H1 (cell line): ENCODE measurements around the gene TMEM163.

ENCODE experiments used
- BCL11A ChIP-seq, 2 experiments: IDR thresholded peaks; one replicate each; pipeline ENCODE4 v1.6.1; 2011; ENCODE audit warnings: low read depth in 2 of 2, low read length in 2 of 2, mild to moderate bottlenecking in 2 of 2
- CREB1 ChIP-seq: IDR thresholded peaks from 2 replicates; pipeline ENCODE4 v1.6.1; 2012; ENCODE audit warnings: inconsistent platforms
- EP300 ChIP-seq, 2 experiments: IDR thresholded peaks; 1 replicate in 1 of 2; 2 replicates in 1 of 2; pipeline ENCODE4 v1.6.1; 2011 to 2012; ENCODE audit warnings: low read depth in 2 of 2, low read length in 2 of 2, mild to moderate bottlenecking in 2 of 2, borderline replicate concordance in 1 of 2, inconsistent platforms in 1 of 2, moderate library complexity in 1 of 2
- EZH2 ChIP-seq: fragments of 200-600 bp; sonication (generic); IDR thresholded peaks from 2 replicates; pipeline ENCODE4 v1.7.1; 2012; ENCODE audit warnings: low read depth, mild to moderate bottlenecking, moderate library complexity, low read length, inconsistent platforms; ENCODE audit not compliant: severe bottlenecking
- YY1 ChIP-seq: IDR thresholded peaks from 2 replicates; pipeline ENCODE4 v1.6.1; 2011; ENCODE audit warnings: low read depth, mild to moderate bottlenecking, low read length
- TF ChIP-seq, protein P1 (sequence below), 3 experiments: IDR thresholded peaks; 1 replicate in 2 of 3; 2 replicates in 1 of 3; pipeline versions ENCODE4 v1.5.1 to v1.6.1; 2011; ENCODE audit warnings: low read length in 3 of 3, mild to moderate bottlenecking in 3 of 3, inconsistent platforms in 2 of 3, low read depth in 1 of 3, moderate library complexity in 1 of 3; ENCODE audit not compliant: insufficient read depth in 1 of 3; ENCODE audit errors: control extremely low read depth in 1 of 3

DNA sequence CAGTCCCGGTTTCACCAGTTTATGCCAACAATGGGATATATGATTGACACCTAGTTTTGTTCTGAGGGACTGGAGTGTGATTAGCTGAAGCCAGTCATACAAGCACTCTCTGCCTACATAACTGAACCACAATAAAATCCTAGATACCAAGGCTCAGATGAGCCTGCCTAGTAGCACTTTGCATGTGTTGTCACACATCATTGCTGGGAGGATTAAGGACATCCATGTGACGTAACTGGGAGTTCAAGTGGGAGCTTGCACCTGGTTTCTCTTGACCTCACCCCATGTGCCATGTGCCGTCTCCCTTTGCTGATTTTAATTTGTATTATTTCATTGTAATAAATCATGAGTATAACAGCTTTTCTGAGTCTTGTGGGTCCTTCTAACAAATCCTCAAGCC is 90.3 kb downstream of the TMEM163 start:
- TF ChIP-seq, protein P1, sequence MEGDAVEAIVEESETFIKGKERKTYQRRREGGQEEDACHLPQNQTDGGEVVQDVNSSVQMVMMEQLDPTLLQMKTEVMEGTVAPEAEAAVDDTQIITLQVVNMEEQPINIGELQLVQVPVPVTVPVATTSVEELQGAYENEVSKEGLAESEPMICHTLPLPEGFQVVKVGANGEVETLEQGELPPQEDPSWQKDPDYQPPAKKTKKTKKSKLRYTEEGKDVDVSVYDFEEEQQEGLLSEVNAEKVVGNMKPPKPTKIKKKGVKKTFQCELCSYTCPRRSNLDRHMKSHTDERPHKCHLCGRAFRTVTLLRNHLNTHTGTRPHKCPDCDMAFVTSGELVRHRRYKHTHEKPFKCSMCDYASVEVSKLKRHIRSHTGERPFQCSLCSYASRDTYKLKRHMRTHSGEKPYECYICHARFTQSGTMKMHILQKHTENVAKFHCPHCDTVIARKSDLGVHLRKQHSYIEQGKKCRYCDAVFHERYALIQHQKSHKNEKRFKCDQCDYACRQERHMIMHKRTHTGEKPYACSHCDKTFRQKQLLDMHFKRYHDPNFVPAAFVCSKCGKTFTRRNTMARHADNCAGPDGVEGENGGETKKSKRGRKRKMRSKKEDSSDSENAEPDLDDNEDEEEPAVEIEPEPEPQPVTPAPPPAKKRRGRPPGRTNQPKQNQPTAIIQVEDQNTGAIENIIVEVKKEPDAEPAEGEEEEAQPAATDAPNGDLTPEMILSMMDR (IDR thresholded peaks at IDR 0.05; ENCODE audit: control extremely low read depth in 1 of 3, insufficient read depth in 1 of 3, low read depth in 1 of 3, low read length in 3 of 3), result no peak
- TF ChIP-seq YY1, result no peak
- no peak for TF ChIP-seq EP300 (IDR thresholded peaks at IDR 0.05; ENCODE audit: borderline replicate concordance in 1 of 2, low read depth in 2 of 2, low read length in 2 of 2)
- no peak for TF ChIP-seq CREB1
- no peak for TF ChIP-seq BCL11A (IDR thresholded peaks at IDR 0.05; ENCODE audit: low read depth in 2 of 2, low read length in 2 of 2)
- no peak for TF ChIP-seq EZH2
